ENCODE measurements around the gene CNST.
"Not testable (repeated sequence)": the region's sequence is repeated elsewhere in the genome, so short reads cannot be mapped to it uniquely, and the experiment has no call there.

CNST gene

GRCh38 chr1:246681900-246682895, 115.9 kb downstream of the CNST start:
- peak; percentile 68 for DNase-seq

DNA sequence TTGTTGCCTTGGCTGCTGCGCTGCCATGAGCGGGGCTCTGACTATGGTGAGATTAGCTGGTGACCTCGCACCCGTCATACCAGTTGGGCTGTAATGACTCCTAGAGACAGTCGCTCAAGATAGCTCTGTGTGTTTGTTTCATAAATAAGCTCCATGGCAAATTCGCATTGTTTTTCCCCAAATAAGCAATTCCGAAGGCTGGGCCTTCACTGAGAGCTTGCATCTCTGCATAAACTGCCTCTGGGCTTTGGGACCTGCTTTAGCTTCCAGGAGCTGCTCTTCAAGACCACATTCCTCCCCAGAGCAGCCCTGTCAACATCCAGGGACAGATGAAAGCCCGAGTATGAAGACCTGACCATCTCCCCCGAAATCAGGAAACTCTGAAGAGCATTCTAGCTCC, 117.3 kb downstream of the CNST start:
- DNase-seq = no peak

DNA sequence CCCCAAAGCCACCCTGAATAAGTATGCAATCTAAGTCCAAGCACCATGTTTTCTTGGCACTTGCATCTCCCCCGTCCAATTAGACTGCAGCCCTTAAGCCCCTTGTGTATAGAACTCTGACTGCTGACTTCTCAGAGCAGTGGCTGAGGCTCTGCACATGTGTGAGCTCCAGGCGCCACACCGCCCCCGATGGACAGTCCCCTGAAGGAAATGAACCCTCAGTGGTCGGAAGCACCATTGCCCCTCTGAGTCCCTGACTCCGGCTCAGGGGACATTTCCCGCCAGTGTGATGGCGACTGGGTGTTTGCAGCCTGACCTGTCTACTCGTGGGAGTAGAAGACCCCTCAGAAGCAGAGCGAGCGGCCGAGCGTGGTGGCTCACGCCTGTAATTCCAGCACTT, 120.7 kb downstream of the CNST start:
- DNase-seq = no peak

DNA sequence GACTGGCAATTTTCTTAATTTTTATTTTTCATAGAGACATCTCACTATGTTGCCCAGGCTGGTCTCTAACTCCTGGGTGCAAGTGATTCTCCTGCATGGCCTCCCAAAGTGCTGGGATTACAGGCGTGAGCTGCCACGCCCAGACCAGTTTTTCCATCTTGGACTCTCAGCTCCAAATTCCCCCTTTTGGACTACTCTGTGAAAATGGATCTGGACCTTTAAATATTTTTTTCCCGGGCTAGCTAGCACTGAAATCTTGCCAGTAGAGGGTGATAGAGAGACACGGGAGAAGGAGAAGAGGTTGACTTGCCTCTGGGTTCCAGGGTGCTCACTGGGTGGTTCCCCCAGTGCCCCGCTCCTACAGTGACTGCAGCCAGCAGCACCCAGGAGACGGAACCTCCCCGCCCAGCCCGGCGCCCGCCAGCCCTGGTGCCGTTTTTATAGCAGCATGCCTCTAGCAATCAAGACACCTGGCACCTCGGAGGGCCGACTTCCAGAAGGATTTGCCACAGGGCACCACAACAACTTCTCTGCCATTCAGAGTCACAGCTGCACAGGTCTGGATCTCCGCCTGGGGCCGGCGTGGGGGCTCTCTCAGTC, 123.3 kb downstream of the CNST start:
- DNase-seq = peak; percentile 43

DNA sequence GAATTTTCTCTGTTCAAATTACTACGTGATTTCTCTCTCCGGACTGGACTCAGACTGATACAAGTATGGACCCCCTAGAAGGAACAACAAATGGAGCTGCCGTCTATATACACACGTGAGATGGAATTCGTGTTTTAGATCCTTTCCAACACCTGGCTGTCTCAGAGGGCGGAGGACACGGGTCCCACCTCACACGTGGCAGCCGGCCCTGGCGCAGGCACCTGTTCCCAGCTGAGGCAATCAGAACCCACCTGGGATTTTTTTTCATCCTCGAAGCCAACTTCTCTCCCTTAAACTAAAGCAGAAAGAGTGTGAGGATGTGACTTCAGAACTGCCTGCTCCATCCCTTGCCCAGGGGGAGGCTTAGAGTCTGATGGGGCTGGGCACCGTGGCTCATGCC, 123.8 kb downstream of the CNST start:
- no peak for DNase-seq

GRCh38 chr1:246691622-246692495, 125.6 kb downstream of the CNST start:
- DNase-seq = no peak

DNA sequence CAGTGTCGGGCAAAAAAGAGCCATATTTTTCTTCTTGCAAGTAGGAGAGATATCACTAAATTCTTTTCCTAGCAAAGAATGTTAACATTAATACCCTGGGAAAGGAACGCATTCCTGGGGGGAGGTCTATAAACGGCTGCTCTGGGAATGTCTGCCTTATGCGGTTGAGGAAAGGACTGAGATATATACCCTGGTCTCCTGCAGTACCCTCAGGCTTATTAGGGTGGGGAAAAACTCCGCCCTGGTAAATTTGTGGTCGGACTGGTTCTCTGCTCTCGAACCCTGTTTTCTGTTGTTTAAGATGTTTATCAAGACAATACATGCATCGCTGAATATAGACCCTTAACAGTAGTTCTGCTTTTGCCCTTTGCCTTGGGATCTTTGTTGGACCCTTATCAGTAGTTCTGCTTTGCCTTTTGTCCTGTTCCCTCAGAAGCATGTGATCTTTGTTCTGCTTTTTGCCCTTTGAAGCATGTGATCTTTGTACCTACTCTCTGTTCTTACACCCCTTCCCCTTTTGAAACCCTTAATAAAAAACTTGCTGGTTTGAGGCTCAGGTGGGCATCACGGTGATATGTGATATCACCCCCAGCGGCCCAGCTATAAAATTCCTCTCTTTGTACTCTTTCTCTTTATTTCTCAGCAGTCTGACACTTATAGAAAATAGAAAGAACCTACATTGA, 128.1 kb downstream of the CNST start:
- not testable (repeated sequence) for DNase-seq

DNA sequence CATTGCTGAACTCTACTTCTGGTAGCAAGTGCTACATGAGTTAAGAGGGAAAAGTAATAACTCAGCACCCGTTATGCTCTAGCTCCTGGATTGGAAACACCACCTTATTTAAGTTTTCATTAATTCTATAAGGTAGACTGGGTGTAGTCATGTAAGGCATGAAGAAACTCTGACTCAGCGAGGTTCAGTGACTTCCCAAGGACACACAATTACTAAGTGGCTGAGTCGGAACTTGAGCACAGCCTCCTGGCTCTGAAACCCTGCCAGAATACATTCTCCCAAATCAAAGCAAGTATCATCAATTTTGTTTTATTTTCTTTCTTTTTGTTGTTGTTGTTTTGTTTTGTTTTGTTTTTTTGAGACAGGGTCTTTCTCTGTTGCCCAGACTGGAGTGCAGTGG, 128.9 kb downstream of the CNST start:
- DNase-seq = no peak

DNA sequence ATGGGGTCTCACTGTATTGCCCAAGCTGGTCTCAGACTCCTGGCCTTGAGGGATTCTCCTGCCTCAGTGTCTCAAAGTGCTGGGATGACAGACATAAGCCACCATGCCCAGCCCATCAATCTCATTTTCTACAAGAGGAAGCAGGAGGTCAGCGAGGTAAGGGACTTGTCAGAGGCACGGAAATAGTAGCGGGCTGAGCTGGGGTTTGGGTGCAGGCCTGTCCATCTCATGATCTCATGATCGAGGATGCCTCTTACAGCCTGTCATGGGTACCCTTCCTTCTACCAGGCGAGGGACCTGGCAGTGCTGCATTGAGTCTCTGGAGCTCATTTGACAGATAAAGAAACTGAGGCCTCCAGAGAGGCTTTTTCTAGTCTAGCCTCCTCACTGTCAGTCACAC, 129.4 kb downstream of the CNST start:
- no peak for DNase-seq

- DNase-seq = no peak
Observed at GRCh38 chr1:246698466-246699094, 132.3 kb downstream of the CNST start.

DNA sequence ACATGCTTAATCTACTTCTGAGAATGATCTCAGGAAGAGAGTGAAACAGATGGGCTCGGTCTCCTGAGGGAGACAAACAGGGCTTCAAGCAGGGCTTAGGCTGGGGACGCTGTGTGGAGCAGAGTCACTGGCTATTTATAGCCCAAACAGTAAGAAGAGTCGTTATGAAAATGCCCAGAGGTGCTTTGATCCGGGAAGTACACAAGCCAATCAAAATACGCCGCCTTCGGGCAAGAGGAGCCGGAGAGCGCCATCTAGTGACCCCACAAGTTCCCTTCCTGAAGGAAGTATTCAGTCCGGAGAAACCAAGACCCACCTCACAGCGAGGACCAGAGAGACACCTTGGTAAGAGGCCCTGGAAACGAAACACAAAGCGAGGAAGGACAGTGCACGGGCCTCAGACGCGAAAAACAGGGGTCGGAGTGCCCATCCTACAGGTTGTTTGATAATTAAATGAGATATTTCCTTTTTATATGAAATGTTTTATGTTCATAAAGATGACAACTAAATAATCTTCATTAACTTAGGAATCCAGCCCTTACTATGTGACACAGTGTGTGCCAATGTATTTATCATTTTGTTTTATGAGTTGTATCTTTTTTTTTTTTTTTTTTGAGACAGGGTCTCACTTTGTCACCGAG, 133.0 kb downstream of the CNST start:
- peak; percentile 90 for DNase-seq

- DNase-seq = peak; percentile 37
Observed at GRCh38 chr1:246703581-246703980, 137.3 kb downstream of the CNST start.

DNA sequence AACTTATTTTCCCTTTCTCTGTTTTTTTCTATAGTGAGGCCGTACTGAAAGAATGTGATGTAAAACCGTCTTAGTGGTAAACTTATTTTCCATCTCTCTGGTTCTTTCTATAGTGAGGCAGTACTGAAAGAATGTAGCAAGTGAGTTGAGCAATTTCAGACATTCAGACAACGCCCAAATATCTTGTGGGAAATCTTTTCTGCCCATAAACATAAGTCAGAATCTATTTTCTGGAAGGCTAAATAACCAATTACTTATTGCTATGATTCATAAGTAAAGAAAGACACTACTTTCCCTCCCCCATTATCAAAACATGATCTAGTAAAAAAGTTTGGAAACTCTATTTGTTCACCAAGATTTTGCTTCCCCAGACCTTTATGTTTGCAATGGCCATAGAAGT, 139.1 kb downstream of the CNST start:
- no peak for DNase-seq

- DNase-seq = no peak
Observed at GRCh38 chr1:246708166-246708565, 141.9 kb downstream of the CNST start.

- no peak for DNase-seq
Observed at GRCh38 chr1:246709196-246709595, 142.9 kb downstream of the CNST start.

GRCh38 chr1:246709835-246710234, 143.6 kb downstream of the CNST start:
- no peak for DNase-seq

DNA sequence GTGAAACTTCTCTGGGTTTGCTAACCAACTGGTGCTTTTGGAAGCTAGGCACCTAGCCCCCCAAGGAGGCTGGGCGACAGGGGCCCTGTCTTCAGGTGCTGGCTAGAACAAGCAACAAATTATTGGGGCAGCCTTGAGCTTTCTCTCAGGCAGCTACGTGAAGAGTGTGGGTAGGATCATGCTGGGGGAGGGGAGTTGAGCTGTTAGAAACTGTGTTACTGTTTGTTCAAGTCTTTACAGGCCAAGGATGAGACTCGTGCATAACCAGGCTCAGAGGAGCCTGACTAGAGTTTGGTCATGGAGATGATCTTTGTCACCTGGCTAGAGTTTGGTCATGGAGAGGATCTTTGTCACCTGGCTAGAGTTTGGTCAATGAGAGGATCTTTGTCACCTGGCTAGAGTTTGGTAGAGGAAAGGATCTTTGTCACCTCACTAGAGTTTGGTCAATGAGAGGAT, 145.3 kb downstream of the CNST start:
- DNase-seq = no peak

- not testable (repeated sequence) for DNase-seq
Observed at GRCh38 chr1:246712428-246712827, 146.2 kb downstream of the CNST start.
